Keratinocyte (primary cell): ENCODE results near the gene CLDN10. TPM values are rescaled to one million over a fixed set of nuclear protein-coding genes. Genes with fewer than 3 reads are reported as not detected.

Experiments
- DNase-seq: peaks from one replicate; pipeline ENCODE4 v3.0.0-alpha.2; 2011; ENCODE audit warnings: low read depth, missing footprints, low spot score
- FAIRE-seq: peaks from 2 replicates; lab custom pipeline; 2011; peaks lifted over from hg19 to GRCh38; lab: Jason Lieb, UNC
- H2AFZ ChIP-seq: 2 replicates; pipeline ENCODE4 v1.6.0; 2012; ENCODE audit warnings: low read length, control low read depth, inconsistent platforms; ENCODE audit not compliant: control insufficient read depth
- H3K27ac ChIP-seq: 2 replicates; pipeline ENCODE4 v1.5.1; 2011; ENCODE audit warnings: low read length; ENCODE audit not compliant: control insufficient read depth, insufficient read depth
- H3K27me3 ChIP-seq: 3 replicates; pipeline ENCODE4 v1.6.0; 2011; ENCODE audit warnings: low read length; ENCODE audit not compliant: control insufficient read depth, insufficient read depth; ENCODE audit errors: extremely low read depth
- H3K36me3 ChIP-seq, 2 experiments: 2 replicates in 1 of 2; 3 replicates in 1 of 2; pipeline ENCODE4 v1.5.1; 2011; ENCODE audit warnings: low read length in 2 of 2, mild to moderate bottlenecking in 1 of 2; ENCODE audit not compliant: control insufficient read depth in 2 of 2, insufficient read depth in 2 of 2; ENCODE audit errors: extremely low read depth in 1 of 2
- H3K4me1 ChIP-seq: 3 replicates; pipeline ENCODE4 v1.5.1; 2011; ENCODE audit warnings: low read length; ENCODE audit not compliant: control insufficient read depth, insufficient read depth; ENCODE audit errors: extremely low read depth
- H3K4me2 ChIP-seq: 3 replicates; pipeline ENCODE4 v1.6.0; 2011; ENCODE audit warnings: low read depth, low read length; ENCODE audit not compliant: control insufficient read depth, insufficient read depth; ENCODE audit errors: extremely low read depth
- H3K4me3 ChIP-seq, 3 experiments: fragments of 200-600 bp in 1 of 3; sonication (generic) in 1 of 3; 2 replicates in 2 of 3; 3 replicates in 1 of 3; pipeline ENCODE4 v1.5.1; 2011 to 2016; ENCODE audit warnings: low read length in 3 of 3, mild to moderate bottlenecking in 3 of 3, control low read depth in 2 of 3, inconsistent platforms in 1 of 3, low read depth in 1 of 3, mixed read lengths in 1 of 3, mixed run types in 1 of 3, moderate library complexity in 1 of 3; ENCODE audit not compliant: control insufficient read depth in 2 of 3, insufficient read depth in 2 of 3; ENCODE audit errors: extremely low read depth in 1 of 3
- H3K79me2 ChIP-seq: 2 replicates; pipeline ENCODE4 v1.6.0; 2012; ENCODE audit warnings: low read length; ENCODE audit not compliant: control insufficient read depth, insufficient read depth
- H3K9ac ChIP-seq: 3 replicates; pipeline ENCODE4 v1.6.0; 2011; ENCODE audit warnings: low read length; ENCODE audit not compliant: control insufficient read depth, insufficient read depth; ENCODE audit errors: extremely low read depth
- H3K9me1 ChIP-seq: 3 replicates; pipeline ENCODE4 v1.6.0; 2011; ENCODE audit warnings: low read length; ENCODE audit not compliant: control insufficient read depth, insufficient read depth; ENCODE audit errors: extremely low read depth
- H3K9me3 ChIP-seq: 2 replicates; pipeline ENCODE4 v1.5.1; 2012; ENCODE audit warnings: low read depth, low read length; ENCODE audit not compliant: control insufficient read depth
- H4K20me1 ChIP-seq: 3 replicates; pipeline ENCODE4 v1.6.0; 2011; ENCODE audit warnings: low read length; ENCODE audit not compliant: control insufficient read depth, insufficient read depth; ENCODE audit errors: extremely low read depth
- EZH2 ChIP-seq: IDR thresholded peaks from one replicate; pipeline ENCODE4 v1.6.1; 2012; ENCODE audit warnings: inconsistent platforms, mild to moderate bottlenecking, low read length, moderate library complexity
- dilution Hi-C: fragments of 300-500 bp; cut with MboI; formaldehyde crosslinking; loops from one replicate; pipeline ENCODE4 v1.7.0; 2020; ENCODE audit warnings: low sequenced_read_pairs; ENCODE audit not compliant: extremely low pct_ligation_motif_present
- polyA plus RNA-seq, 5 experiments: library from polyadenylated mRNA; depleted of rRNA in 3 of 5; stranded (reverse) in 3 of 5; stranded (forward) in 1 of 5; unstranded in 1 of 5; fragments of >200 nt; gene quantifications; 1 replicate in 1 of 5; 2 replicates in 3 of 5; 3 replicates in 1 of 5; pipeline versions ENCODE4 v1.2.1 to v1.2.3, GENCODE V29; 2011 to 2012; ENCODE audit warnings: missing spikeins in 2 of 5, low read depth in 1 of 5, low replicate concordance in 1 of 5
- TF ChIP-seq, protein P1 (sequence below), 3 experiments: IDR thresholded peaks in 1 of 3; conservative IDR thresholded peaks in 1 of 3; optimal IDR thresholded peaks in 1 of 3; 2 replicates in 2 of 3; 3 replicates in 1 of 3; pipeline versions ENCODE3 to v1.5.1; 2011; ENCODE audit warnings: low read length in 3 of 3, mild to moderate bottlenecking in 3 of 3, moderate library complexity in 2 of 3, control low read depth in 1 of 3, inconsistent platforms in 1 of 3; ENCODE audit not compliant: insufficient read depth in 2 of 3; ENCODE audit errors: extremely low read depth in 1 of 3

CLDN10 gene
- polyA plus RNA-seq, 1 donor (not counting 4 experiments of a cell fraction or from before 2014, with no cell fraction given) = not detected

DNA sequence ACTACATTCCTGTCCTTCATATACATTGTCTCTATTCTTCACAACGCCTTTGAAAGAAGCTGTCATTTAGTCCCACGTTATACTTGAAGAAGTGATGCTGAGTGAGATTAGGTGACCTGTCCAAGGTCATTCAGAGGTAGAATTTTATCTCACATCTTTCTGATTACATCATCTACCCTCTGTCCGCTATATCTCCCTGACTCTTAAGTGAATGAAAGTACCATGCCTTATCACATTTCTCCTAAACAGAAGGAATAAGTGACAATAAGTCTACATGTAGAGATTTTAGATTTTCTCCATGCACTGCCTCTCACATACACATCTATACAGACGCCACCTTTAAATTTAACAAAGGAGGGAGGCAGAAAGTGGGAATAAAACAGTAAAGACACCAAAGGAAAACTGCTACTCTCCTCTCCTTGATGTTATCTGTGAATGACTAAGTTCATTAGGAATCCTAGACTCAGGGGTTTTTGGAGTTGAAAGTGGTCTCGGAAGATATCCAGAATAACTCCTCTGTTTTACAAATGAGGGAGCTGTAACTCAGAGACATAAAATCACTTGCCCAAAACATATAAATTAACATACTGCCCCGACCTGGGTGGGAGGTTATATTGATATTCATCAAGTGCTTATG lies 4.9 kb upstream of the CLDN10 start:
- H3K27me3 ChIP-seq = peaks cover 42% of the 10 kb centered on the region
- dilution Hi-C loops = no loop called here

DNA sequence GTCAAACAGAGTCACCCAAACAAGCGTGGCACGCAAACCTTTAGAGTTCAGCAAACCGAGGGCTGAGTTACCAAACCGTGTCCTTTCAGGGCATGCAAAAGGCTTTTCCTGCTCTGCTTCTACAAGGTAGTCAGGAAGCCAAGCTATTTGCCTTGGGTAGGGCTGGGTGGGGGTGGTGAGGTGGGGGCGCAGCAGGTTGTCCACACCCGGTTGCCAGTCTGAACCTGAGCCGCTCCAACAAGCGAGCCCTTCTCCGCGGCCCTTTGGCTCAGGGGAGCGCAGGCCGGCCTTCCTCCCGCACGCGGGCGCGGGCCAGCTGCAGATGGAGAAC lies 347 bp upstream of the CLDN10 start:
- Histone ChIP-seq H3K27me3 (peaks cover 53% of the 10 kb centered on the region), H2AFZ (no peak overlapping the region), H3K9ac (no peak overlapping the region), H3K9me3 (no peaks in the 10 kb centered on the region), H4K20me1 (no peaks in the 10 kb centered on the region), H3K36me3 (no peaks in the 10 kb centered on the region), H3K27ac (no peak overlapping the region), H3K4me2 (no peak overlapping the region), H3K9me1 (no peaks in the 10 kb centered on the region), H3K4me1 (no peaks in the 10 kb centered on the region), H3K79me2 (no peaks in the 10 kb centered on the region), H3K4me3 (no peak overlapping the region)
- TF ChIP-seq EZH2 = no peak
- TF ChIP-seq, protein P1, sequence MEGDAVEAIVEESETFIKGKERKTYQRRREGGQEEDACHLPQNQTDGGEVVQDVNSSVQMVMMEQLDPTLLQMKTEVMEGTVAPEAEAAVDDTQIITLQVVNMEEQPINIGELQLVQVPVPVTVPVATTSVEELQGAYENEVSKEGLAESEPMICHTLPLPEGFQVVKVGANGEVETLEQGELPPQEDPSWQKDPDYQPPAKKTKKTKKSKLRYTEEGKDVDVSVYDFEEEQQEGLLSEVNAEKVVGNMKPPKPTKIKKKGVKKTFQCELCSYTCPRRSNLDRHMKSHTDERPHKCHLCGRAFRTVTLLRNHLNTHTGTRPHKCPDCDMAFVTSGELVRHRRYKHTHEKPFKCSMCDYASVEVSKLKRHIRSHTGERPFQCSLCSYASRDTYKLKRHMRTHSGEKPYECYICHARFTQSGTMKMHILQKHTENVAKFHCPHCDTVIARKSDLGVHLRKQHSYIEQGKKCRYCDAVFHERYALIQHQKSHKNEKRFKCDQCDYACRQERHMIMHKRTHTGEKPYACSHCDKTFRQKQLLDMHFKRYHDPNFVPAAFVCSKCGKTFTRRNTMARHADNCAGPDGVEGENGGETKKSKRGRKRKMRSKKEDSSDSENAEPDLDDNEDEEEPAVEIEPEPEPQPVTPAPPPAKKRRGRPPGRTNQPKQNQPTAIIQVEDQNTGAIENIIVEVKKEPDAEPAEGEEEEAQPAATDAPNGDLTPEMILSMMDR (optimal IDR thresholded peaks at IDR 0.05 in 1 of 3, IDR thresholded peaks at IDR 0.05 in 1 of 3, conservative IDR thresholded peaks at IDR 0.05 in 1 of 3; ENCODE audit: extremely low read depth in 1 of 3, insufficient read depth in 2 of 3, low read length in 3 of 3) = no peak
- no peak for FAIRE-seq
- DNase-seq = no peak
- dilution Hi-C loops = no loop called here

More for the DNA sequence above, 4.9 kb upstream of the CLDN10 start:
- Histone ChIP-seq H3K9me1 (no peaks in the 10 kb centered on the region), H3K4me3 (no peak overlapping the region), H2AFZ (no peak overlapping the region), H3K79me2 (no peaks in the 10 kb centered on the region), H3K36me3 (no peaks in the 10 kb centered on the region), H3K9me3 (no peaks in the 10 kb centered on the region), H3K27ac (no peak overlapping the region), H3K4me2 (no peak overlapping the region), H4K20me1 (no peaks in the 10 kb centered on the region), H3K4me1 (no peaks in the 10 kb centered on the region), H3K9ac (no peak overlapping the region)
- TF ChIP-seq EZH2 = no peak
- FAIRE-seq (no peak), DNase-seq (no peak)
